Uterus (tissue), 4 donors: ENCODE results near the gene PITPNM2. TPM values are rescaled to one million over a fixed set of nuclear protein-coding genes. Genes with fewer than 3 reads are reported as not detected.
A peak's percentile ranks its signal among the peaks of the same experiment; 100 is the strongest.

Source experiments
- DNase-seq, 2 donors: peaks; one replicate each; pipeline ENCODE4 v3.0.0-alpha.2; 2019 to 2020
- H3K27ac ChIP-seq, 2 donors: fragments of 200-600 bp; sonication (generic); 1 replicate in 1 of 2; 2 replicates in 1 of 2; pipeline ENCODE4 v1.5.1; 2016 to 2018
- H3K27me3 ChIP-seq, 2 donors: fragments of 200-600 bp; sonication (generic); one replicate each; pipeline ENCODE4 v1.5.1; 2018 to 2019; ENCODE audit warnings: control low read depth in 1 of 2
- H3K36me3 ChIP-seq, 2 donors: fragments of 200-600 bp; sonication (generic); one replicate each; pipeline ENCODE4 v1.5.1; 2019; ENCODE audit warnings: control low read depth in 1 of 2
- H3K4me1 ChIP-seq, 2 donors: fragments of 200-600 bp; sonication (generic); one replicate each; pipeline ENCODE4 v1.5.1; 2018 to 2019; ENCODE audit warnings: control low read depth in 1 of 2
- H3K4me3 ChIP-seq, 2 donors: fragments of 200-600 bp; sonication (generic); 1 replicate in 1 of 2; 2 replicates in 1 of 2; pipeline ENCODE4 v1.5.1; 2018 to 2019; ENCODE audit warnings: mild to moderate bottlenecking in 1 of 2
- H3K9me3 ChIP-seq, 2 donors: fragments of 200-600 bp; sonication (generic); one replicate each; pipeline ENCODE4 v1.5.1; 2019; ENCODE audit warnings: control low read depth in 1 of 2
- CTCF ChIP-seq, 4 experiments: fragments of 200-600 bp in 2 of 4; fragments of 450-650 bp in 2 of 4; sonication (generic) in 2 of 4; IDR thresholded peaks; one replicate each; pipeline ENCODE4 v1.5.1; 2016 to 2019; ENCODE audit warnings: antibody characterized with exemption in 4 of 4, mild to moderate bottlenecking in 2 of 4, moderate library complexity in 1 of 4
- POLR2A ChIP-seq, 2 donors: fragments of 450-650 bp; IDR thresholded peaks; one replicate each; pipeline ENCODE4 v1.6.1; 2016; ENCODE audit warnings: antibody characterized with exemption in 2 of 2, mild to moderate bottlenecking in 1 of 2, moderate library complexity in 1 of 2
- intact Hi-C: fragments of 100-400 bp; cut with DNase I; formaldehyde crosslinking; loops from one replicate; pipeline ENCODE4 v1.15.1; 2023; ENCODE audit warnings: low total_unique reads
- total RNA-seq, 4 donors: library from RNA; depleted of rRNA in 3 of 4; stranded (reverse); fragments of >200 nt in 3 of 4; gene quantifications; one replicate each; pipeline versions ENCODE4 v1.1.0 to v1.2.4, GENCODE V29; 2014 to 2023
- donor health status: DM: yes; HTN: yes; CAD: no.

PITPNM2 gene
- total RNA-seq, 4 donors from 2014 or later: 0.59 to 35.1 (median 4.2) TPM

- intact Hi-C loops: loop anchor here (5.0 kb wide), 1 partner anchor 104 kb away; no protein-coding TSS in a partner anchor
Measured at GRCh38 chr12:123151457-123152454, 866 bp upstream of the PITPNM2 start.

GRCh38 chr12:123150275-123150743, 581 bp downstream of the PITPNM2 start:
- Histone ChIP-seq H3K36me3 (no peaks in the 10 kb centered on the region), H3K4me3 (peak overlapping the region; percentile 75 to 92), H3K27me3 (no peaks in the 10 kb centered on the region), H3K9me3 (no peaks in the 10 kb centered on the region), H3K4me1 (no peaks in the 10 kb centered on the region), H3K27ac (peak overlapping the region; percentile 88 to 98)
- DNase-seq: peak; percentile 43 to 63
- intact Hi-C loops: loop anchor here (5.0 kb wide), 1 partner anchor 103 kb away; no protein-coding TSS in a partner anchor
- no peak for TF ChIP-seq CTCF (IDR thresholded peaks at IDR 0.05)
- no peak for TF ChIP-seq POLR2A (IDR thresholded peaks at IDR 0.05)

More at GRCh38 chr12:123151457-123152454, 866 bp upstream of the PITPNM2 start:
- H3K4me1 ChIP-seq: no peaks in the 10 kb centered on the region
- peak overlapping the region; percentile 88 to 98 for H3K27ac ChIP-seq
- DNase-seq: peak in 1 of 2 donors; percentile 27
- no peaks in the 10 kb centered on the region for H3K27me3 ChIP-seq
- peak overlapping the region; percentile 41 to 92 for H3K4me3 ChIP-seq
- no peaks in the 10 kb centered on the region for H3K9me3 ChIP-seq
- no peaks in the 10 kb centered on the region for H3K36me3 ChIP-seq
- no peak for TF ChIP-seq CTCF (IDR thresholded peaks at IDR 0.05)
- no peak for TF ChIP-seq POLR2A (IDR thresholded peaks at IDR 0.05)

GRCh38 chr12:123149501-123150274, 1.2 kb downstream of the PITPNM2 start:
- Histone ChIP-seq H3K9me3 (no peaks in the 10 kb centered on the region), H3K4me3 (peak overlapping the region; percentile 75 to 92), H3K27me3 (no peaks in the 10 kb centered on the region), H3K36me3 (no peaks in the 10 kb centered on the region), H3K27ac (peak overlapping the region; percentile 88 to 98), H3K4me1 (no peaks in the 10 kb centered on the region)
- DNase-seq: peak in 1 of 2 donors; percentile 32
- TF ChIP-seq POLR2A (IDR thresholded peaks at IDR 0.05): no peak
- TF ChIP-seq CTCF (IDR thresholded peaks at IDR 0.05): no peak
- intact Hi-C loops: loop anchor here (5.0 kb wide), 1 partner anchor 102 kb away; no protein-coding TSS in a partner anchor

GRCh38 chr12:123149088-123149487, 1.8 kb downstream of the PITPNM2 start:
- Histone ChIP-seq H3K36me3 (no peaks in the 10 kb centered on the region), H3K4me1 (no peaks in the 10 kb centered on the region), H3K27me3 (no peaks in the 10 kb centered on the region), H3K9me3 (no peaks in the 10 kb centered on the region), H3K27ac (peak overlapping the region; percentile 88 to 98), H3K4me3 (peak overlapping the region in 1 of 2 donors; percentile 92)
- TF ChIP-seq CTCF (IDR thresholded peaks at IDR 0.05): peak in 1 of 4 experiments; percentile 7
- TF ChIP-seq POLR2A (IDR thresholded peaks at IDR 0.05): no peak
- DNase-seq: no peak
- intact Hi-C loops: no loop called here
